HG02642 (cell line): ENCODE results near the gene CTR9.
A peak's percentile ranks its signal among the peaks of the same experiment; 100 is the strongest.
"Not testable (repeated sequence)": the region's sequence is repeated elsewhere in the genome, so short reads cannot be mapped to it uniquely, and the experiment has no call there.

Source experiments
- ATAC-seq: cut with Tn5 transposase; IDR thresholded peaks from one replicate; pipeline ENCODE4 v1.9.1; 2021; ENCODE audit warnings: mild to moderate bottlenecking; ENCODE audit not compliant: unreplicated experiment, poor library complexity

The CTR9 gene

GRCh38 chr11:10808553-10809372 lies 57.7 kb downstream of the CTR9 start, which contains the start of gene EIF4G2:
Gene EIF4G2, minus strand, starts transcription at chr11:10808926.
- ATAC-seq = peak; percentile 93

GRCh38 chr11:10809373-10810160 lies 58.5 kb downstream of the CTR9 start:
- ATAC-seq = peak; percentile 19

GRCh38 chr11:10813945-10814344 lies 62.9 kb downstream of the CTR9 start:
- no peak for ATAC-seq

GRCh38 chr11:10818594-10818993 lies 67.5 kb downstream of the CTR9 start:
- no peak for ATAC-seq

- ATAC-seq = not testable (repeated sequence)
Observed at GRCh38 chr11:10822491-10822890, 71.4 kb downstream of the CTR9 start.

GRCh38 chr11:10823152-10823579 lies 72.1 kb downstream of the CTR9 start:
- ATAC-seq = no peak

- ATAC-seq = peak; percentile 79
Observed at GRCh38 chr11:10824888-10825287, 73.8 kb downstream of the CTR9 start.

GRCh38 chr11:10828402-10828801 lies 77.4 kb downstream of the CTR9 start:
- ATAC-seq = no peak

GRCh38 chr11:10829139-10829538 lies 78.1 kb downstream of the CTR9 start:
- ATAC-seq = no peak
